Measurements from ENCODE around the gene NKX1-2.

NKX1-2 gene

DNA sequence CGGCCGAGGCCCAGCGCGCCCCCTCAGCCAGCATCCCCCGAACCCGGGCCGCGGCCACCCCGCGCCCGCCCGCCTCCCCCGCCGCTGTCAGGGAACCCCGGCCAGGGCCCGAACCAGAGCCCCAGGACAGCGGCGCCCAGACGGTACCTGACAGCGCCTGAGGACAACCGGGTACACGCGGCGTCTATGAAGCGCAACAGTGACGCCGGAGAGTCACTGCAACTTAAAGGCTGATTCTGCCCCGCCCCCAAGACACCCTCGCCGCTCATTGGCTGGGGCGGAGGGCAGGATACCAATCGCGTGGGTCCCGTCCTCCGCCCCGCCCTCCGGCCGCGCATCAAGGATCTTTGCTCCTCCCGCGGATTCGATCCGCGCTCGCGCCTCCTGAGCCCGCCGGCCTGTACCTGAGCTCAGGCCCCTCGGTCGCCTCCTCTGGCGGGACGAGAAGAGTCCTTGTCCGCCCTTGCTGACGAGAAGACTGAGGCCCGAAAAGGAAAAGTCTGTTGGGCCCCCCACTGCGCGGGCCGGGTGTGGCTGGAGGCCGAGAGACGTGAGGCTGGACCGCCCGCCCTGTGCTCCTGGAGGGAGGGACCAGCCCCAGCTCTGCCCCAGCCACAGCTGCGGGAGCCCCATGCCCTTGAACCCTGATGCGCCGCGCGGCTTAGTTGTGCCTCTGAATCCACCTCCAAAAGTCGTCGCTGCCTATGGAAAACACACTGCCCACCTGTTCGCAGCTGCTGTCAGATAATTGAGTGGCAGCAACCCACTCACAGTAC is 30.9 kb downstream of the NKX1-2 start, which contains the start of gene OAT:
TSS of gene OAT (minus strand) at position 198 of the 776 bp plus-strand sequence. CDS start 6,752 bp downstream, outside the sequence.
- in situ Hi-C loops (cut with MboI; ENCODE audit: low sequenced_read_pairs): loop anchor here (25.0 kb wide), 1 partner anchor 832 kb away; no protein-coding TSS in a partner anchor

DNA sequence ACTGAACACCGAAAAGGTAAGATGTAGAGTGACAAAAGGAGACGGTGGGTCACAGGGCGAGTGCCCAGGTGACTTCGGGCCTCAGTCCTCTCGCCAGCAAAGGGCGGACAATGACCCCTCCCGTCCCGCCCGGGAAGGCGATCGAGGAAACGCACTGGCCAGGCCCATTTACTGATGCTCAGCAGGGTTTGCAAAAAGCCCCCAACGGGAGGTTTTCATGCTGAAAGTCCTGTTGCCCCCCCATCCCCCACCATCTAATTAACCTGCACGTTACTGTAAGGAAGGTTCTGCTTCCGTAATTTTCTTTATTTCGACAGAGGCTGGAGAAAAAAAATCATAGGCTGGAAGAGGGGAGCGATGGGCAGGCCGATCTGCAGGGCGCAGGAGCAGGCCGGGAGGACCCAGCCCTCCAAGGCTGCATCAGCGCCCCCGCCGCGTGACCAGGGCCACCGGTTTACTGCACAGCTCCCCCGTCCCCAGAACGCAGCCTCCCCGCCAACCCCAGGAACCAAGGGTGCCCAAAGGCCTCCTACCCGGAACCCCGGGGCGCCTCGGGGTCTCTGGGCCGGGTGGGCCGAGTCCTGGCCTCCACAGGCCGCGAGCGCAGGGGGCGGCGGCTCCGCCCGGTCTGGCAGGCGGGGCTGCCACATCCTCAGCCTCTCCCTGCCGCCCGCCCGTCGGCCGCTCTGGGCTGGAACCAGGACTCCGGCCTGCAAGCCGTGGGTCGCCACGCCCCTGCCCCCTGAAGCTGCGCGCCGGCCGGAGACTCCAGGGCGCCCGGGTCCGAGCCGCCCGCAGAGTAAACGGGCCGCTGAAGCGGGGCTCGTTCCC is 31.7 kb downstream of the NKX1-2 start:
- in situ Hi-C loops (cut with MboI; ENCODE audit: low sequenced_read_pairs): loop anchor here (25.0 kb wide), 1 partner anchor 831 kb away; no protein-coding TSS in a partner anchor

DNA sequence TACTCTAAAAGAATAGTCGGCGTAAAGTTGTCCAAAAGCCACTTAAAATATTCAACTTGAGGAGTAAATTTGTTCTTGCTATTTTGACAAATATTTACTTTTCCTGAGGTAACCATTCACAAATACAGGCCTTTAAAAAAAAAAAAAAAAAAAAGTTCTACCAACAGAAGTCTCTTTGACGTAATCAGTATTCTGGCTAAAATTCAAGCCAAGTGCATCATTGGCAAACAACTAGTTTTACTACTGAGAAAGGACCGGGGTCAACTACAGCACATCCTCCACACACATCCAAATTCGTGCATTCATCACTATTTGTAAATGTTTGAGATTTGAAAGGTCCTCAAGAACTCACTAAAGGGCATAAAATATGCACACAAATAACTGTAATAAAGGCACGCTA is 33.1 kb downstream of the NKX1-2 start:
- in situ Hi-C loops (cut with MboI; ENCODE audit: low sequenced_read_pairs): loop anchor here (25.0 kb wide), 1 partner anchor 829 kb away; no protein-coding TSS in a partner anchor

DNA sequence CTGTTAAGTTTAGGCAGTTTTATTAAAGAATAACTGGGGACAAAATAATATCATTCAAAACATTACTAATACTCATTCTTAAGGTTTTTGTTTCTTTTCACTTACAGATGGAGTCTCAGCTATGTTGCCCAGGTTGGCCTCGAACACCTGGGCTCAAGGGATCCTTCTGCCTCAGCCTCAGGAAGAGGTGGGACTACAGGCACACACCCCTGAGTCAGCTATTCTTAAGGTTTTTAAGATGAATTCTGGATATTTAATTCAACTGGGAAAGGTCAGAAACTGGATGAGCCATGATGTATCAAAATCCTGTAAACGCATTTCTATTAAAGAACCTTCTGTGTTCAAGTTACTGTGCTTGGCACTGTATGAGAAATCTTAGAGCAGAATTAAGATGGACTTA is 34.6 kb downstream of the NKX1-2 start:
- in situ Hi-C loops (cut with MboI; ENCODE audit: low sequenced_read_pairs): loop anchor here (25.0 kb wide), 1 partner anchor 828 kb away; no protein-coding TSS in a partner anchor

DNA sequence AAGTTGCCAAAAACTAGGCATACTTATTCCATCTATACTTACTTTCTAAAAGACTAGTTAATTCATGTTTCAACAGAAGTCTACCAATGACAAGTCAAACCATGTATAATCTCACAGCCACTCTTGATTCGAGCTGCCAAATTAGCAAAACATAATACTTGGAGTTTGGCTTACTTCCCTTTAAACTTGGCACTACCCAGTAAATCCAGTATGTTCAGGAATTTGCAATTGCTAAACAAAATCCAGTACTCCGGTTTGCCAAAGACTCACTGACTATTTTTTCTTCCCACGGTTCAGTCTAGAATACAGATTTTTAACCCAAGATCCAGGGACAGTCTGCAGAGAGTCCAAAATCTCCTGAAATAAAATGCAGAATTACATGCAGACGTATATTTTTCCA is 35.8 kb downstream of the NKX1-2 start:
- in situ Hi-C loops (cut with MboI; ENCODE audit: low sequenced_read_pairs): loop anchor here (25.0 kb wide), 1 partner anchor 827 kb away; no protein-coding TSS in a partner anchor

DNA sequence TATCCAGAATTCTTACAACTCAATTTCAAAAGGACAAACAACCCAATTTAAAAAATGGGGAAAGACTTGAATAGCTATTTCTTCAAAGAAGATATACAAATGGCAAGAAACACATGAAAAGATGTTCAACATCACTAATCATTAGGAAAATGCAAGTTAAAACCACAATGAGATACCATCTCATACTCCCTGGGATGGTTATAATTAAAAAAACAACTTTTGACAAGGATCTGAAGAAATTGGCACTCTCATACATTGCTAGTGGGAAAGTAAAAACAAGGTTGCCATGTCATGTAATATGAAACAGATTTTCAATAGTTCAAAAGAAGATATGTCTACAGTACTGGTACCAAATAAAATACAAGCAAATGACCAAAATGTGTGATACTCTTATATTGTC is 40.1 kb downstream of the NKX1-2 start:
- in situ Hi-C loops (cut with MboI; ENCODE audit: low sequenced_read_pairs): loop anchor here (25.0 kb wide), 1 partner anchor 822 kb away; no protein-coding TSS in a partner anchor

DNA sequence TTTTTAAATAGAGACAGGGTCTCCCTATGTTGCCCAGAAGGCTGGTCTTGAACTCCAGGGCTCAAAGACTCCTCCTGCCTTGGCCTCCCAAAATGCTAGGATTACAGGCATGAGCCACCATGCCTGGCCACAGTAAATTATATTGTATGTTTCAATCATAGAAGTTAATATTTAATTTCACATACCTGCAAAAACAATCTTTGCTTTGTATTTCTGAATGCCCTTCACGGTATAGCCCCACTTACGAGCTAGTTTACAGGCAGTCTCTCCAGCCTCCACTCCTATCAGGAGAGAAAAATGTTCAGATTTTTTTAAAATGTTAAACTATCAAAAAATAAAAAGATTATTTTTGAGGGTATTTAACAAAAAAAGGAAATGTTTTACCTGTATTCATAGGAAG is 41.5 kb downstream of the NKX1-2 start:
- in situ Hi-C loops (cut with MboI; ENCODE audit: low sequenced_read_pairs): loop anchor here (25.0 kb wide), 1 partner anchor 821 kb away; no protein-coding TSS in a partner anchor

DNA sequence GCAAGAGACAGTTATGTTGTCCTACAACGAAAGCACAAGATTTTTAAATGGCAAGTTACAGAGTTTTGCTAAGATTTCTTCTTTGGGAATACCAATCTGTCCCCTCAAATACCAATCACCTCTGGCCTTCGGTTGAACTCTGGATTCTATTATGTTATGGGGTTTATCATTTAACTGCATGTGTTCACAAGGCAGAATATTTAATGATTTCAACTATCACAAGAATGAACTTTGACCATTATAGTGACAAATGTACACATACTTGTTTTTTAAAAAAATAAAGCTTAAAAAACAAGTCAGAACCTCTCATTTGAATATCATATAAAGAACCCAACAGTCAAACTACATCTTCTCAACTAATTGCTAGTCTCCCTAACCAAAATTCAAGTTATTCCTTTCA is 42.4 kb downstream of the NKX1-2 start:
- in situ Hi-C loops (cut with MboI; ENCODE audit: low sequenced_read_pairs): loop anchor here (25.0 kb wide), 1 partner anchor 820 kb away; no protein-coding TSS in a partner anchor

DNA sequence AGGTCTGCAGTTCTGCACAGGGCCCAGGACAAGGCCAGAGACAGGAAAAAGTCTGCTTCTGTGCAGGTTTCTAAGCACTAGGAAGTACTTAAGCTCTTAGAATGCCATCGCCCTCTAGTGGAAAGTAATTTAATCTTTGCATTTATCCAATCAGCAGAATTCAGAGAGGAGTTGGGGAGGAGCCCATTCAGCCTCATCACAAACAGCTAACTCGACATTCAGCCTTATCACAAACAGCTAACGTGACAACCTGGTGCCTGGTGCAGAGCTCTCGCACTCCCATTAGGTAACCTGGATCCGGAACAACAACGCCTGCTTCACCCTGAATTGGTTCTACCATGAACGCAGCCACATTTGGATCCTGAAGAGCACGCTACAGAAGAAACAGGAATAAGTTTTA is 46.3 kb downstream of the NKX1-2 start:
- in situ Hi-C loops (cut with MboI; ENCODE audit: low sequenced_read_pairs): loop anchor here (25.0 kb wide), 1 partner anchor 816 kb away; no protein-coding TSS in a partner anchor

DNA sequence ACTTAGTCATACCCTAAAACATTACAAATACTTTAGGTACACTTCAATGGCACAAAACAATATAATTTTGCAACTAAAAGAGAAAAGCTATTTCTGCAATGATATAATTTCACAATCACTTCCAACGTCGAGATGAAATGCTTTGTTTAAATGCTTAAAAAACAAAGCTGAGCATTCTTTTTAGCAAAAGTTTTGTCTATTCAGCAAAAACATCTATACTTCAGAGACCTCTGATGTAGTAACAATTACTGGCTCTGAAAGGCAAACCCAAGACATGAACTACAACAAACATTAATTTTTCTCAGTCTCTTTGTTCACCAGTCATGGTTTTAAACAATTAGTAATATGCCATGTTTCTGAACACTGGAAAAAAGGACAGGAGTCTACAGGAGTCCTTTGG is 47.6 kb downstream of the NKX1-2 start:
- in situ Hi-C loops (cut with MboI; ENCODE audit: low sequenced_read_pairs): loop anchor here (25.0 kb wide), 1 partner anchor 815 kb away; no protein-coding TSS in a partner anchor

DNA sequence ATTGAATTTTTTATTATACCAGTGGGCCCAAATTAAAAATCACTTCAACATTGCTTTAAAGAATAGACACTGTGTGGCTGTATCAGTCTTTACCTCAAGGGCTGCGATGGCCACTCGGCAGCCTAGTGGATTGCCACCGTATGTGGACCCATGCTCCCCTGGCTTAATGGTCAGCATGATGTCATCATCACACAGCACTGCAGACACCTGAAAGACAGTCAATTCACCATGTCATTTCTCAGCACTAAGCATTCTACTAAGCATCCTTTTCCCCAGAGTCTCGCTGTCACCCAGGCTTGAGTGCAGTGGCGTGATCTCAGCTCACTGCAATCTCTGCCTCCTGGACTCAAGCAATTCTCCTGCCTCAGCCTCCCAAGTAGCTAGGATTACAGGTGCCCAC is 48.2 kb downstream of the NKX1-2 start:
- in situ Hi-C loops (cut with MboI; ENCODE audit: low sequenced_read_pairs): loop anchor here (25.0 kb wide), 1 partner anchor 814 kb away; no protein-coding TSS in a partner anchor
